Measurements from ENCODE around the gene PDLIM5.

GRCh38 chr4:94431388-94431787 lies 20.4 kb upstream of the PDLIM5 start:
- TF ChIP-seq POLR2AphosphoS5 (IDR thresholded peaks at IDR 0.05) (no peak), CTCF (IDR thresholded peaks at IDR 0.05) (no peak)

All from prostate gland (tissue), 2 donors.